GM18858 (cell line): ENCODE results near the gene JAK2.
"Not testable (repeated sequence)": the region's sequence is repeated elsewhere in the genome, so short reads cannot be mapped to it uniquely, and the experiment has no call there.

Source experiments
- ATAC-seq: cut with Tn5 transposase; IDR thresholded peaks from one replicate; pipeline ENCODE4 v1.9.1; 2021; ENCODE audit not compliant: unreplicated experiment

The JAK2 gene

GRCh38 chr9:4980086-4980727 is 4.9 kb upstream of the JAK2 start:
- no peak for ATAC-seq

- no peak for ATAC-seq
Measured at GRCh38 chr9:4982721-4983482, 2.2 kb upstream of the JAK2 start.

- ATAC-seq: no peak
Measured at GRCh38 chr9:4983601-4984165, 1.4 kb upstream of the JAK2 start.

- no peak for ATAC-seq
Measured at GRCh38 chr9:4984171-4984620, 876 bp upstream of the JAK2 start.

GRCh38 chr9:4985386-4986266 is 554 bp downstream of the JAK2 start:
- peak; percentile 18 for ATAC-seq

- no peak for ATAC-seq
Measured at GRCh38 chr9:4986296-4986695, 1.2 kb downstream of the JAK2 start.

DNA sequence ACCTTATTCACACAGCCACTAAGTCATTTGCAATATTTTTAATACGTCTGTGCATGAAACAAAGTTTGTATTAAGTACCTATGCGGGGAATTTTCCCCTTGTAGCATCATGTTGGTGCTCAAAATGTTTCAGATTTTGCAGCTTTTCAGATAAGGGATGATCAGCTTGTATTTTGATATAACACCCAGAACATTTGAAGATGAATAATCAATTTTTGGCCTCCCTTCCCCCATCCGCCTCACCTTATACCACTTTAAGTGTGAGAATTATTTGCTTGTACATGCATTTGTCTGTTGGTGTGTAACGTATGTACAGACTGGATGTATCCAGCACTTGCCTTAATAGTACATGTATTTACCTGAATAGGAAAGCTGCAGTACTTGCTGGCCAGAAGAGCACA is 1.7 kb downstream of the JAK2 start:
- ATAC-seq: no peak

DNA sequence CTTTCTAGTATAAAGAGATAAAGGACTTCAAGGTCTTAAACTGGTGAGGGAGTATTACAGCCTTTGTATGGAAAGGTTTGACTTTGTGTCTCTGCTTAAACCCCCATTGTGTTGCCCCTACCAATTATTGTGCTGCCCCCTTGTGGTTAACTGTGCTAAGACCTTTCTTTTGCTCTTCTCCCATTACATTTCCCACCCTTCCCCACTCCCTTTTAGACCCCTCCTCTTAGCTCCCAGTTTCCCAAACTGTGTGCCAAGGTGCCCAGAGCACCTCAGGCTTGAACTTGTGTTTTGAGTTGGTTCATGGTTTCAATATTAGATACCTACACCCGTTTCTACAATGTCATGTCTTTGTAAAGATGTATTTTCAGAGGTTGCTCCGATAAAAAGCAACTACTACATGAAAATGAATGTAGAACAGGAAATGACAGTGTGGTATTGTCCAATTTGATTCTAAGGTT is 2.9 kb downstream of the JAK2 start:
- no peak for ATAC-seq

GRCh38 chr9:4992872-4993271 is 7.8 kb downstream of the JAK2 start:
- no peak for ATAC-seq

DNA sequence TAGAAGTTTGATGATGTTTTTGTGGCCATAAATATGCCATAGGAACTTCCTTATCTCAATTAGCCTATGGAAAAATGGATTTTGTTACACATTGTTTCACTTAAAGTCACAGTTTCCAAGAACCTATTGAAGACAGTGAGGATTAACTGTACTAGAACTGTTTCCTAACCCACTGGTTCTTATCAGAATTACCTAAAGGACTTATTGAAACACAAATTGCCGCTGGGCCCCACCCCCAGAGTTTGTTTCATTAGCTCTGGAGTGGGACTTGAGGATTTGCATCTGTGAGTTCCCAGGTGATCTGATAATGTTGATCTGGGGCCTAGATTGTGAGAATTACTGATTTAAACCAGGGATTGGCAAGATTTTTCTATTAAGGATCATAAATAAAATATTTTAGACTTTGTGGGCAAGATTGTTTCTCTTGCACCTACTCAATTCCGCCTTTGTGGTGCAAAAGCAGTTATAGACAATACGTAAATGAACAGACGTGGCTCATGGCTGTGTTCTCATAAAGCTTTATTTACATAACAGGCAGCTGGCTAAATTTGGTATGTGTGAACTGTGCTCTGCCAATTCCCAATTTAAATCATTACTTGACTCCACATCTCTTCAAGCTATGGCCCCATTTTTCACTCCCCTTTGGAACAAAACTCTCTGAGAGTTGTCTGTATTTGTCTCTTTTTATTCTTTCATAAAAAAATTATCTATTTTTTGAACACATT is 9.3 kb downstream of the JAK2 start:
- no peak for ATAC-seq

DNA sequence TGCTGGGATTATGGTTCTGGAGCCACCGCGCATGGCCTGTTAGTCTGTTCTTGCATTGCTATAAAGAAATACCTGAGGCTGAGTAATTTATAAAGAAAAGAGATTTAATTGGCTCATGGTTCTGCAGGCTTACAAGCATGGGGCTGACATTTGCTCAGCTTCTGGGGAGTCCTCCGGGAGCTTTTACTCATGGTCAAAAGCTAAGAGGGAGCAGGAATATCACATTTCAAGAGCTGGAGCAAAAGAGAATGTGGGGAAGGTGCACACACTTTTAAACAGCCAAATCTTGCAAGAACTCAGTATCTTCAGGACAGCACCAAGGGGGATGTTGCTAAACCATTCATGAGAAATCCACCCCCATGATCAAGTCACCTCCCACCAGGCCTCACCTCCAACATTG is 12.1 kb downstream of the JAK2 start:
- ATAC-seq: no peak

DNA sequence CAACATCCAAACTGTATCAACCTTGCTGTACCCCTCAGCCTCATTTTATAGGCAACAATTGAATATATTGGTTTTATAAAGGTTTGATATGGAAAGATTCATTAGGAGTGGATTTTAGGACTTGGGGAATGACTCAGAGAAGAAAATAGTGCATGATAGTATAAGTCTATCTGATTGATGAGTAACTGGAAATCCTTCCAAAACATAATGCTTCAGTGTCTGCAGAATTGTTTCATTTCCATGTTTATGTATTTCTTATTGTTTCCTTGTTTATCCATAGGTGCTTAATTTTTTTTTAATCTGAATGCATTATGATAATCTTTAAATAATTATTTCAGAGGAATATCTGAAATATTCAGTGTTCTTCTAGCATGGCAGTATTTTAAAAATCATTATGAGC is 12.6 kb downstream of the JAK2 start:
- ATAC-seq: no peak

GRCh38 chr9:5002811-5003210 is 17.7 kb downstream of the JAK2 start:
- ATAC-seq: no peak

- ATAC-seq: no peak
Measured at GRCh38 chr9:5004481-5004880, 19.4 kb downstream of the JAK2 start.

- no peak for ATAC-seq
Measured at GRCh38 chr9:5008202-5008601, 23.1 kb downstream of the JAK2 start.

DNA sequence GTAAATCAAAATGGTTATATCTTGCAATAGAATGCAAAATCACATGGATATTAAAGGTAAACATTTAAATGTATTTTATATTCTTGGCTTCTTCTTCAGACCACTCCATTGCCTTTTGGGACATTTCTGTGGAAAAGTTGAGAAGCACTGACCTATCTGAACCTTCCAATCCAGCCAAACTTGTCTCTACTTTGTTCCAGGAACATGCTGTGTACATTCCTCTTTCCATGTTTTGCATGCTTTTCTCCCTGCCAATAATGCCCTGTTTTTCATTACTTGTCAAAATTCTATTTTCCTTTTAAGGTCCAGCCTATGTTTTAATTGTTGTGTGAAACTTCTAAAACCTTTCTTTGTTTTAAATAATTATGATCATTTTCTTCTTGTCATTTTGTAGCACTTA is 28.3 kb downstream of the JAK2 start:
- no peak for ATAC-seq

DNA sequence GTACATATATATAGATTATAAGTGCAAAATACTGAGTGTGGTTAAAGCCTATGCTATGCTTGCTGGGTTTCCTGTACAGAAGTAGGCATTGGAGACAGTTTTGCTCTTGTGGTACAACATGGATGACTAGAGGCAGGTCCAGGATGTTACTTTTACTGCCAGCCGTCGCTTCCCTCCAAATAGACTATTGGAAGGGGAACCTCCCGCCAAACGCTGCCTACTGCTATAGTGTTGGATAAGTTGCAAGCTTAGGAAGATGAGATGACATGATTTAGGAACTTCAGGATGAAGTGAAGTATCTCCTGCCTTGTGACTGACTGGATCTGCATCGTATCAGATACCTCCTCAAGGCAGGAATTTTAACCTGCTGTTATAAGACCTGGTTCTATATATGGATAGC is 30.9 kb downstream of the JAK2 start:
- ATAC-seq: no peak

- no peak for ATAC-seq
Measured at GRCh38 chr9:5025416-5025815, 40.3 kb downstream of the JAK2 start.

DNA sequence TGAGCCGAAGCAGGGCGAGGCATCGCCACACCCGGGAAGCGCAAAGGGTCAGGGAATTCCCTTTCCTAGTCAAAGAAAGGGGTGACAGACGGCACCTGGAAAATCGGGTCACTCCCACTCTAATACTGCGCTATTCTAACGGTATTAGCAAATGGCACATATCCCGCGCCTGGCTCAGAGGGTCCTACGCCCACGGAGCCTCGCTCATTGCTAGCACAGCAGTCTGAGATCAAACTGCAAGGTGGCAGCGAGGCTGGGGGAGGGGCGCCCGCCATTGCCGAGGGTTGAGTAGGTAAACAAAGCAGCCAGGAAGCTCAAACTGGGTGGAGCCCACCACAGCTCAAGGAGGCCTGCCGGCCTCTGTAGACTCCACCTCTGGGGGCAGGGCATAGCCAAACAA is 46.9 kb downstream of the JAK2 start:
- ATAC-seq: not testable (repeated sequence)

DNA sequence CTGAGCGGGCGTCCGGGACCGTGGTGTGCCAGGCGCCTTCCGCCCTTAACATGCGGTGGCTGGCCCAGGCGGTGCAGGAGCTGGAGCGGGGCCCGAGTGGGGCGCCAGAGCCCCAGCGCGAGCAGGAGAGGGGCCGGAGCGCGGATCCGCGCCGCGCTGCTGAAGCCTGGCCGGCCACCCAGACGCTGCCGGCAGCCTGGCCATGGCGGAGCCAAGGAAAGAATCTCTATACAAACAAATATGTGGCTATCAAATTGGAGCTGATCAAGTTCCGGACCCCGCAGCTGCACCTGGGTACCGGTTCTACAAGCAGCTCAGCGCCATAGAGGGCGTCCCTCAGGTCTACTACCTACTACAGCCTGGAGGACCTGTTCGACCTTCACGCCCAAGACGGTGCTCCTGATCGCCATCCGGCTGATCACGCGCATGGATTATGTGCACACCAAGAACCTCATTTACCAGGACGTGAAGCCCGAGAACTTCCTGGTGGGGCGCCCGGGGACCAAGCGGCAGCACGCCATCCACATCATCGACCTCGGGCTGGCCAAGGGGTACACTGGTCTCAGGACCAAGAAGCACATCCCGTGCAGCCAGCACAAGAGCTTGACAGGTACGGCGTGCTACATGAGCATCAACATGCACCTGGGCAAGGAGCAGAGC is 55.8 kb downstream of the JAK2 start:
- no peak for ATAC-seq
